GM21737 (cell line): ENCODE results near the gene TBC1D8B.
"Not testable (repeated sequence)": the region's sequence is repeated elsewhere in the genome, so short reads cannot be mapped to it uniquely, and the experiment has no call there.

Experiments
- ATAC-seq: cut with Tn5 transposase; IDR thresholded peaks from one replicate; pipeline ENCODE4 v1.9.1; 2021; ENCODE audit warnings: mild to moderate bottlenecking, moderate library complexity; ENCODE audit not compliant: unreplicated experiment

Gene TBC1D8B

GRCh38 chrX:106802388-106803275 lies at the start of gene TBC1D8B:
Gene TBC1D8B (plus strand): TSS chrX:106802673. CDS start chrX:106802854, 181 bp downstream.
- ATAC-seq, result peak; percentile 98

- ATAC-seq, result not testable (repeated sequence)
These were observed 33.2 kb upstream of the TBC1D8B start for GRCh38 chrX:106769288-106769687.

- no peak for ATAC-seq
These were observed 27.5 kb upstream of the TBC1D8B start for GRCh38 chrX:106774981-106775380.

DNA sequence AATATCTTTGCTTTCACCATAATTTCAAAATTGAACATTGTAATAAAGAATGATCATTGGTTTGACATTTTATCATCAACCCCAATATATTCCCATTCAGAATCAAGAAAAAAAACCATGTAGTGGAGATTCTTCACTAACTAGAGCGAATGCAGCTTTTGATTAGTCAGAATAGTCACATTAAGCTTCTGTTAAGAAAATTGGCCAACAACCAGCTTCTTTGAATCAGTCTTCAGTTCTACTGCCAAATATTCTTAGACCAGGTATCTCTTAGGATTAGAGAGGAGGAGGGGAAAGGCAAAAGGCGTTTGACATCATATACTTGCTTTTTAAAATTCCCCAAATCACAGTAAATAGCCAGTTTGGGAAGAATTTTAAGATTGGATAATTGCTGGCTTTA lies 22.2 kb upstream of the TBC1D8B start:
- ATAC-seq, result no peak

GRCh38 chrX:106780664-106781377 lies 21.7 kb upstream of the TBC1D8B start:
- ATAC-seq, result no peak

DNA sequence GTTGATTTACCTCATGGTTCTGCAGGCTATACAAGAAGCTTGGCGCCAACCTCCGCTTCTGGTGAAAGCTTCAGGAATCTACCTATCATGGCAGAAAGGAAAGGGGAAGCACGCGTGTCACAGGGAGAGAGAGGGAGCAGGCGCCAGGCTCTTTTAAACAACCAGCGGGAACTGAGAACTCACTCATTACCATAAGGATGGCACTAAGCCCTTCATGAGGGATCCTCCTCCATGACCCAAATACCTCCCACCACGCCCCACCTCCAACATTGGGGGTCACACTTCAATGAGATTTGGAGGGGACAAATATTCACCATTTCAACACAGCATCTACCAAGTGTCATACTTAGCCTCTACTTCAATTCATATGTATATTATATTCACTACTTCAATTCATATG lies 18.8 kb upstream of the TBC1D8B start:
- no peak for ATAC-seq

DNA sequence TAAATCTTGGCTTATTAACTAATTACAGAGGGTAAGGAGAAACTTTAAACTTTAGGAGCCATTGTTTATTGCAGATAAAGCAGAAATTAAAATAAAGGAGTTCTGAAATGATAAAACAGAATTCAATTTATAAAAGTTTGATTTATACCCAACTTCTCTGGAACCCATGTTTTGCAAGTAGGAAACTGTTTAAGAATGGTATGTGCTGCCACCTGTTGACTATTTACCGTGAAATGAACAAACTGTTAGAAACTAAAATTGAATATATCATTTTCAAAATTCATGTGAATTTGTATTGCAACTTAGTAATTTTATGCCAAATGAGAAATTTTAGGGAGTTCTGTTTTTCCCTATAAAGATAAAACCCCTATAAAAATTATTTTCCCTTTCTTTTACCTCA lies 11.0 kb upstream of the TBC1D8B start:
- ATAC-seq, result no peak

DNA sequence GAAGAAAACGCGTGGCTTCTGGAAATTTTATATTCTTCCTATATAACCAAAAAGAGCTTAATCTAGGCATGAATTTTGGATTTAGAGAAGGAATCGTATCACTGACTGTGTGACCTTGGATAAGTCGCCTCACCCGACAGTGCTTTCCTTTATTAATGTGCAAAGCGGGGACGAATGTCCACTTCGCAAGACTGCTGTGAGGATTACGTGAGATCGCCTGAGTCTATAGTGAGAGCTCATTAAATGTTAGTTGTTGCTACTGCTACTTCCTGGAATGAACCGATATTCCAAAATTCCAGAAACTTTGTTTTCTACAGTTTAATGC lies 448 bp upstream of the TBC1D8B start:
- peak; percentile 15 for ATAC-seq

- no peak for ATAC-seq
These were observed 8.8 kb downstream of the TBC1D8B start for GRCh38 chrX:106811131-106811910.

DNA sequence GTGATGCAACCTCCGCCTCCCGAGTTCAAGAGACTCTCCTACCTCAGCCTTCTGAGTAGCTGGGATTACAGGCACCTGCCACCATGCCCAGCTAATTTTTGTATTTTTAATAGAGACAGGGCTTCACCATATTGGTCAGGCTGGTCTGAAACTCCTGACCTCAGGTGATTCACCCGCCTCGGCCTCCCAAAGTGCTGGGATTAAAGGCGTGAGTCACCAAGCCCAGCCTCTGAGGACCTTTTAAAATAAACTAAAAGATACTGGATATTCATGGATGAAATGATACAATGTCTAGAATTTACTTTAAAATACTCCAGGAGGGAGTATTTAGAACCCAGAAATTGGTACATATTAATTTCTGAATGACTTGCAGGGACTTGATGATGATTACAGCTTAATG lies 10.5 kb downstream of the TBC1D8B start:
- ATAC-seq, result not testable (repeated sequence)

- ATAC-seq, result not testable (repeated sequence)
These were observed 11.6 kb downstream of the TBC1D8B start for GRCh38 chrX:106814093-106814492.

DNA sequence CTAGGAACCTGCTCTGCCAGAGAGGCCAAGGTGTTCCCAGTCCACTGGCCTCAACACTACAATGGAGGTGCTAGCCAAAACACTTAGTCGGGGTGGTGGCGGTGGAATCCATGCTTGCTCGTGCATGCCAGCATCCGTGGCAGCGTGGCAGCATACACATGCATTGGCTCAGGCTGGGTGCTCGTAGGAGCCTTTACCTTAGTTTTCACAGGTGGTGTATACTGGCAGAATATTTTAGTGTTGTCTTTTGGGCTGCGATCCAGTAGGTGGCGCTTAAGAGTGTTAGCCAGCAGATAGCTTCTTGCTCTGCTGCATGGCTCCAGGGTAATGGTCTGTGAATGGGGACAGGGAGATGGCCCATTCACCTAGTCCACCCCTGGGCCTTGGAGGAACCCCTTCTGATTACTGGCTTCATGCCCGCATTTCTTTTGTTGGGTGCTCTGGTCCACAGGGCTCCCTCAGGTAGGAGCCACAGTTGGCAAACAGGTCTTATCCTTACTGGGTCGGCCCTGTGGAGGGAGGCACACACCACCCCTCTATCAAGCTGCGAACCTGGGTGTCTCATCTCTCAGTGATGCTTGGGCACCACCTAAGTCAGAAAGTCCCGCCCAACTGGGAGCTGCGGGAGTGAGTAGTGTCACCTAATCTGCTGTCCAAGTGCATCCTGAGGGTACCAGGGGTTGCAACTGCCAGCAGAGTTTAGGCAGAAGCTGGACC lies 60.7 kb downstream of the TBC1D8B start:
- no peak for ATAC-seq

DNA sequence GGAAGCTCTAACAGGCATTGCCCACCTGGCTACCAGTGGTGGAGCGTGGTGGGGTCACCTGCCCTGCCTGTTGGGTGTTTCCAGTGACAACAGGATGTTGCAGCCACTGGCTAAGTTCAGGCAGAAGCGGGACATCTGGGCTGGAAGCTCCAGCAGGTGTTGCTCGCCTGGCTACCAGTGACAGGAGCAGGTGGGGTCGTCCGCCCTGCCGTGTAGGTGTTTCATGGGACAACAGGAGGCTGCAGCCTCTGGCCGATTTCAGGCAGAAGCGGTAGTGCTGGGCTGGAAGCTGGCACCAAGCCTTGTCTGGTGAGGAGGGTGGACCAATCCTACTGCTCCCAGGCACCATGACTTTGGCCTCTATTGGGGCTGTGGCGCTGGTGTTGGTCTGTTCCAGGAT lies 61.2 kb downstream of the TBC1D8B start:
- ATAC-seq, result no peak

DNA sequence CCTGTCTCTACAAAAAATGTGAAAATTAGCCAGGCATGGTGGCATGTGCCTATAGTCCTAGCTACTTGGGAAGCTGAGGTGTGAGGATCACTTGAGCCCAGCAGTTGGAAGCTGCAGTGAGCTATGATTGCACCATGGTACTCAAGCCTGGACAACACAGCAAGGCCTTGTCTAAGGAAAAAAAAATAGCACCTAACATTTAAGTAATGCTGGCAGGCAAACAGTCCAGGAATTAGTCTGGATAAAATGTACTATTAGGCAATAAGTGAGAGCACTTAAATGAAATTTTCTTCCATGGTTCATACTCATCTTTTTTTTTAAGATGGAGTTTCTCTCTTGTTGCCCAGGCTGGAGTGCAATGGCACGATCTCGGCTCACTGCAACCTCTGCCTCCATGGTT lies 70.3 kb downstream of the TBC1D8B start:
- ATAC-seq, result not testable (repeated sequence)

GRCh38 chrX:106874075-106874474 lies 71.6 kb downstream of the TBC1D8B start:
- ATAC-seq, result no peak

- ATAC-seq, result no peak
These were observed 72.7 kb downstream of the TBC1D8B start for GRCh38 chrX:106875151-106875550.

DNA sequence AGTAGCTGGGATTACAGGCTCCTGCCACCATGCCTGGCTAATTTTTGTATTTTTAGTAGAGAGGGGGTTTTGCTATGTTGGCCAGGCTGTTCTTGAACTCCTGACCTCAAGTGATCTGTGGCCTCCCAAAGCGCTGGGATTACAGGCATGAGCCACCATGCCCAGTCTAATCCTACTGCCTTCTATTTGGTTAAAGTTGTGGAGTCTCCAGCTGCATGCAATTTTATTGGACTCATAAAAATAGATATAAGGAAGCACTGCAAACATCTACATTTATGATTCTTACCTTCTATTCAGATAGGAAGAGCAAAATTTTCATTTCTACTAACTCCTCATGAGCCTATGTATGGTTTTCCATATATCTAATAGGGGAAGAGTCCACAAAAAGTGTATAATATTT lies 87.0 kb downstream of the TBC1D8B start:
- ATAC-seq, result no peak

DNA sequence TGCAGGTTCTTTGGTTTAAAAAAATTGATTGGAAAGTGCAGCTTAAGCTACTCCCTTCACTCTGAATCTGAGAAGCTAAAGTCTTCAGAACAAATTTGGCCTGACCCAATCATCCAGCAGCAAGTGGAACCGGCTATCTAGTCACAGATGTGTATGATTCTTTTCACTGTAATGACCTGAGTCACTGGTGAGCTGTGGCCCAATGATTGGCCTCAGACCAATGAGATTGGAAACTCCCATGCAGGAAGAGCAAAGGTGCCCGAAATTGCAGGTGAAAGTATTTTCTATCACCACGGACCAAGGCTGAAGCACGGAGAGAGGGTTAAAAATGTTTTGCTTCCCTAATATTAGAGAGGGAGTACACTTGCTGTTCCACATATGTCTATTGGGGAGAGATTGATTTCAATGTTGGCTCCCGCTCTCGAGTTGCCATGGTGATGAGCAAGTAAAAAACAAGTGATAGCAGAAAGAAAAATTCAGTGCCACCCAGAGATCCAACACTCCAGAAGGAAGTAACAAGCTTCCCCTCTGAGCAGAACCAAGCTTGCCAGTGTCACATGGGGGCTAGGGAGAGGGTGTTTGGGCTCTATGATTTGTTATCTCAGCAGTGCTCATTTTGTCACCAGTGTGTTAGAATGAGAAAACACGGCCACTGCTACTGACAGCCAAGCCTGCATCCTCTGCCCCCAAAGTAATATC lies 89.4 kb downstream of the TBC1D8B start:
- no peak for ATAC-seq

DNA sequence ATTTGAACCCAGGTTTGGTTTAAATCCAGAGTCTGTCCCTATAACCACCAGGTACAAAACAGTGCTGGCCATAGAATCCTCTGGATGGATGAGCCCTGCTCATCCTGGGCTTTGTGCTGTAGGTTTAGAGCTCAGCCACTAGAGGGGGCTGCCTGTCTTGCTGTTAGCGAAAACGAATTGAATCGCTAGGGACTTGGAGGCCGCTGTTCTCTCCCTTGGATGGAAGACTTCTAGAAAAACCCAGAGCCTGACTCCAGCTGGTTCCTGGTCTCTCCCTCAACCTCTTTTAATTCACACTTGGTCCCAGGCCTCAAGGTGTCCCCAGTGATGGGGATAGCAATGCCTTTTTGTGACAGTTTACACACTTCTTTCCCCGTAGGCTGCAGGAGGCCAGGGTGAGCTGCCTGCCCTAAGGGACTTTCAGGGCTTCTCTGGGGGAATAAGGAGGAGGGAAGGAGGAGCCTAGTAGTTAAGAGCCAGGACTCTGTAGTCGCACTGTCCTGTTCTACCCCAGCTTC lies 92.0 kb downstream of the TBC1D8B start:
- no peak for ATAC-seq

DNA sequence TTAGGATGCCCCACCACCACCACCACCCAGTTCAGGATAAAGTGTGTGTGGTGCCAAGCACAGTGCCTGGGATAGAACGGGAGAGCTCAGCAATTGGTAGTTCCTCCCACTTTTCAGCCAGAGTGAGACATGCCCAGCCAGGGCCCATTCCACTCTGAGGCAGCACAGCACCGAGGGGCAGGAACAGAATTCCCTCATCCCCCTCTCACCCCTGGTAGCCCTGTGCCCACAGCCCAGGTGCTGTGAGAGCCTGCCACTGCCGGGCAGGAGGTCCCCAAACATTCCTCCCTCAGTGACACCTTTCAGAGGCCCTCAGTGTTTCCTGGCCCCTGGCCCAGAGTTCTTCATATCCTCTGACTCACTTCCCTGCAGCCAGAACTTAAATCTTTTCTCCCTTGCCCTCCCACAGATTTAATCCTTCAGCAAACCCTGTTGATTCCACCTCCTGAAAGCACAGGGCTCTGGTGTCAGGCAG lies 92.5 kb downstream of the TBC1D8B start:
- ATAC-seq, result no peak
